Mesenchymal stem cell (in vitro differentiated cells and primary cell): Measurements from ENCODE around the gene INPP5D.
A peak's percentile ranks its signal among the peaks of the same experiment; 100 is the strongest.

Experiments
- DNase-seq: peaks from one replicate; pipeline ENCODE4 v3.0.0-alpha.2; 2013
- H2AFZ ChIP-seq: one replicate; pipeline ENCODE4 v1.6.1; 2013; ENCODE audit warnings: low read depth, mild to moderate bottlenecking, control low read depth, inconsistent platforms, low read length, moderate library complexity
- H2AK5ac ChIP-seq: 2 replicates; pipeline ENCODE4 v1.6.1; 2013; ENCODE audit warnings: low read length, moderate library complexity, mild to moderate bottlenecking, inconsistent platforms; ENCODE audit not compliant: severe bottlenecking
- H2BK120ac ChIP-seq: one replicate; pipeline ENCODE4 v1.6.1; 2013; ENCODE audit warnings: low read depth, mild to moderate bottlenecking, inconsistent platforms, low read length, moderate library complexity
- H2BK12ac ChIP-seq, 2 experiments: one replicate each; pipeline ENCODE4 v1.6.1; 2013; ENCODE audit warnings: inconsistent platforms in 2 of 2, low read length in 2 of 2, mild to moderate bottlenecking in 2 of 2, moderate library complexity in 2 of 2, control low read depth in 1 of 2
- H2BK15ac ChIP-seq: one replicate; pipeline ENCODE4 v1.6.1; 2013; ENCODE audit warnings: mild to moderate bottlenecking, low read depth, inconsistent platforms; ENCODE audit not compliant: poor library complexity, severe bottlenecking
- H2BK5ac ChIP-seq: 2 replicates; pipeline ENCODE4 v1.6.1; 2013; ENCODE audit warnings: low read depth, mild to moderate bottlenecking, low read length, control low read depth, inconsistent platforms; ENCODE audit not compliant: poor library complexity, severe bottlenecking
- H3K14ac ChIP-seq, 2 experiments: one replicate each; pipeline ENCODE4 v1.6.1; 2013; ENCODE audit warnings: inconsistent platforms in 2 of 2, low read length in 2 of 2, control low read depth in 1 of 2, mild to moderate bottlenecking in 1 of 2, moderate library complexity in 1 of 2
- H3K18ac ChIP-seq, 2 experiments: one replicate each; pipeline ENCODE4 v1.6.1; 2013; ENCODE audit warnings: inconsistent platforms in 2 of 2, low read length in 2 of 2, control low read depth in 1 of 2, low read depth in 1 of 2, mild to moderate bottlenecking in 1 of 2
- H3K23ac ChIP-seq, 2 experiments: one replicate each; pipeline ENCODE4 v1.6.1; 2013; ENCODE audit warnings: inconsistent platforms in 2 of 2, low read length in 2 of 2, mild to moderate bottlenecking in 2 of 2, moderate library complexity in 2 of 2, control low read depth in 1 of 2
- H3K27ac ChIP-seq: 2 replicates; pipeline ENCODE4 v1.5.1; 2013; ENCODE audit warnings: mild to moderate bottlenecking, moderate library complexity, low read length, control low read depth, inconsistent platforms; ENCODE audit not compliant: poor library complexity, severe bottlenecking
- H3K27me3 ChIP-seq, 2 experiments: 2 replicates each; pipeline versions ENCODE4 v1.6.1 to v1.7.0; 2013; ENCODE audit warnings: low read length in 2 of 2, mild to moderate bottlenecking in 2 of 2, moderate library complexity in 2 of 2, control low read depth in 1 of 2, inconsistent platforms in 1 of 2; ENCODE audit not compliant: control insufficient read depth in 1 of 2, insufficient read depth in 1 of 2
- H3K36me3 ChIP-seq, 2 experiments: 2 replicates each; pipeline versions ENCODE4 v1.6.1 to v1.7.0; 2013; ENCODE audit warnings: low read length in 2 of 2, control low read depth in 1 of 2, inconsistent platforms in 1 of 2, low read depth in 1 of 2, mild to moderate bottlenecking in 1 of 2; ENCODE audit not compliant: insufficient read depth in 2 of 2, control insufficient read depth in 1 of 2
- H3K4ac ChIP-seq, 2 experiments: one replicate each; pipeline ENCODE4 v1.6.1; 2013; ENCODE audit warnings: inconsistent platforms in 2 of 2, low read length in 2 of 2, mild to moderate bottlenecking in 2 of 2, moderate library complexity in 2 of 2, control low read depth in 1 of 2, low read depth in 1 of 2
- H3K4me1 ChIP-seq: 2 replicates; pipeline ENCODE4 v1.6.1; 2013; ENCODE audit warnings: low read depth, low read length, control low read depth; ENCODE audit not compliant: control insufficient read depth, insufficient read depth
- H3K4me2 ChIP-seq: 2 replicates; pipeline ENCODE4 v1.6.1; 2013; ENCODE audit warnings: low read length, mild to moderate bottlenecking, inconsistent platforms; ENCODE audit not compliant: poor library complexity, severe bottlenecking
- H3K4me3 ChIP-seq, 2 experiments: 2 replicates each; pipeline versions ENCODE4 v1.5.1 to v1.7.0; 2013; ENCODE audit warnings: low read length in 2 of 2, mild to moderate bottlenecking in 2 of 2, control low read depth in 1 of 2, low read depth in 1 of 2; ENCODE audit not compliant: insufficient read depth in 1 of 2
- H3K79me1 ChIP-seq: replicated peaks from 2 replicates; pipeline ENCODE4 v1.6.1; 2013; ENCODE audit warnings: mild to moderate bottlenecking, control low read depth, low read length, inconsistent platforms; ENCODE audit not compliant: poor library complexity, severe bottlenecking
- H3K9ac ChIP-seq: 2 replicates; pipeline ENCODE4 v1.7.0; 2013; ENCODE audit warnings: mild to moderate bottlenecking, low read length, moderate library complexity
- H3K9me3 ChIP-seq: 2 replicates; pipeline ENCODE4 v1.7.0; 2013; ENCODE audit warnings: mild to moderate bottlenecking, low read length; ENCODE audit not compliant: control insufficient read depth
- H4K8ac ChIP-seq: one replicate; pipeline ENCODE4 v1.6.1; 2013; ENCODE audit warnings: inconsistent platforms, mild to moderate bottlenecking, low read length, moderate library complexity
- H4K91ac ChIP-seq: one replicate; pipeline ENCODE4 v1.6.1; 2013; ENCODE audit warnings: mild to moderate bottlenecking, low read length, inconsistent platforms
- WGBS: methylation state at CpG from one replicate; pipeline ENCODE4 v1.1.7; 2013; ENCODE audit warnings: mixed read lengths; 5-methylcytosine and 5-hydroxymethylcytosine counted together

The INPP5D gene

DNA sequence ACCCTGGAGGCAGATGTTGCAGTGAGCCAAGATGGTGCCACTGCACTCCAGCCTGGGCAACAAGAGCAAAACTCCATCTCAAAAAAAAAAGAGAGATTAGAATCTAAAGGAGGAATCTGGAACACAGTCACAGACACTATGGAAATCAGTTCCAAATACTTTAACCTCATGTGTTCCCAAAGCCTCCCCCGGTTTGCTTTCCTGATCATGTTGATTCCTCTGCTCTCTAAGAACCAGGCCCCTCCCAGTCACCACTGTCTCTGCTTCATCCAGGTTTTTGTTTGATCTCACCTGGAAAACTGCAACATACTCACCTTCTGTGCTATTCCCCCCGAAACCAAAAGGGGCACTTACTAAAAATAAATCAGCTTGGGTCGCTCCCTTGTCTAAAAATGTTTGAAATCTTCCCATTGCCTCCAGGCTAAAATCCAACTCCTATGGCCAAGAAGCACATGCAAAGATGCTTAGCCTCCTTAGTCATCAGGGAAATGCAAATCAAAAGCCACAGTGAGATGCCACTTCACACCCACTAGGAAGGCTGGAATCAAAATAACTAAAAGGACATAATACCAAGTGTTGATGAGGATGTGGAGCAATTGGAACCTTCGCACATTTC is 33.8 kb upstream of the INPP5D start:
- Histone ChIP-seq H3K27ac (no peak overlapping the region), H2AK5ac (no peak overlapping the region), H3K4ac (no peak overlapping the region), H4K91ac (no peak overlapping the region), H3K23ac (no peak overlapping the region), H3K14ac (no peak overlapping the region), H2BK12ac (no peak overlapping the region), H3K9me3 (no peaks in the 10 kb centered on the region), H3K4me2 (no peak overlapping the region), H3K18ac (no peak overlapping the region), H3K4me1 (no peaks in the 10 kb centered on the region), H2AFZ (no peak overlapping the region), H2BK5ac (no peak overlapping the region), H3K79me1 (no peaks in the 10 kb centered on the region), H2BK120ac (no peak overlapping the region), H3K36me3 (no peaks in the 10 kb centered on the region), H4K8ac (no peak overlapping the region), H3K27me3 (no peaks in the 10 kb centered on the region), H3K9ac (no peak overlapping the region), H3K4me3 (no peak overlapping the region), H2BK15ac (no peak overlapping the region)
- 63% methylated on average over 4 of the region's 4 CpGs for WGBS
- peak; percentile 14 for DNase-seq

DNA sequence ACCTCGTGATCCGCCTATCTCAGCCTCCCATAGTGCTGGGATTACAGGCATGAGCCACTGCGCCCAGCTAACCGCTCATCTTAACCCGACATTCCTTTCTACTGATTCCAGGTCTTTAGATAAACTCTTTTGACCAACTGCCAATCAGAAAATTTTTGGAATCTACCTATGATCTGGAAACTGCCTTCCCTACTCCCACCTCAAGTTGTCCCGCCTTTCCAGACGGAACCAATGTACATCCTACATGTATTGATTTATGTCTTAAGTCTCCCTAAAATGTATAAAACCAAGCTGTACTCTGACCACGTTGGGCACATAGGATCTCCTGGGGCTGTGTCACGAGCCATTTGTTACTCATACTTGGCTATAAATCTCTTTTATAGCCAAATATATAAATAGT is 30.8 kb upstream of the INPP5D start:
- Histone ChIP-seq H4K91ac (no peak overlapping the region), H2AFZ (no peak overlapping the region), H3K14ac (no peak overlapping the region), H3K27me3 (no peaks in the 10 kb centered on the region), H2BK5ac (no peak overlapping the region), H2AK5ac (no peak overlapping the region), H3K4me2 (no peak overlapping the region), H3K79me1 (no peaks in the 10 kb centered on the region), H3K36me3 (no peaks in the 10 kb centered on the region), H3K4me1 (no peaks in the 10 kb centered on the region), H2BK15ac (no peak overlapping the region), H4K8ac (no peak overlapping the region), H3K9me3 (no peaks in the 10 kb centered on the region), H3K23ac (no peak overlapping the region), H3K9ac (no peak overlapping the region), H3K4ac (no peak overlapping the region), H2BK12ac (no peak overlapping the region), H3K27ac (no peak overlapping the region), H2BK120ac (no peak overlapping the region), H3K4me3 (no peak overlapping the region), H3K18ac (no peak overlapping the region)
- DNase-seq = no peak
- 93% methylated on average over 7 of the region's 9 CpGs for WGBS

DNA sequence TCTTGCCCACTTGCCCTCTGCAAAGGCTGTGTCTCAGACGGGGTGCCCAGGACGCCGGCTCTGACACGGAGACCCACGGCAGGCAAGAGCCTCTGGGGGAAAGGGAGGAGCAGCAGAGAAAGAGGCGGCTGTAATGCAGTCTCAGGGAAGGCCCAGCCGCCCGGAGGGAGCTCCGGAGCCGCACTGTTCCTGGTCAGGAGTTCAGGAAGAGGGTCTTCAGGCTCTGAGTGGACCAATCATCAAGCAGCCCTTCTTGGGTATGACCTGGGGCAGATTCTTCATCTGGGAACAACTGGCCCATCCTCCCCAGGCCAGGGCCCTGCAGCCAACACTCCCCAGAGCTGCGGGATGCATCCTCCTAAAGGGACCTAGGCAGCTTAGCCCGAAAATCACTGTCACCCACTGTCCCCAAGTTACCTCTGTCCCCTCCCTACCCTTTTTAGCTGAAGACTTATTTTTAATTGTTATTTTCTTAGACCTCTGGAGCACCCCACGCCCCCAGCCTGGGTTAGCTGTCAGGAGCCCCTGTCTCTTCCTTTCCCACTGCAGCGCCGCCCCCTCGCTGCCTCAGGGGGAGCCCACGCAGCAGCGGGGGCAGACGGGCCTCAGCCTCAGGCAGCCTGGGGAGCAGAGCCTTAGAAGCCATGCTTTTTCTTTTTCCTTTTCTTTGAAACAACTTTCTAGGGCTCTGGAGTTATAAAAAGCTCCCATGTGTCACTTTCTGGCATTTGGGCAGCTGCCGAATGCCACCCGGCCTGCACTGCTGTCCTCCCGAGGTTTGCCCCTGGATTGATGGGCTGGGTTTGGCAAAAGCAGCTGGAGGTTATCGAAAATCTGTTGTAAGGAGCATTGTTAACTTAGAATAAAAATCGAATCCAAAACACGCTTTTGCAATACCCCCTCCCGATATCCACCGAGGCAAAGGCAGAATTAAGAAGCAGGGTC is 28.3 kb upstream of the INPP5D start:
- H2BK5ac ChIP-seq = no peak overlapping the region
- H2BK120ac ChIP-seq = no peak overlapping the region
- H3K23ac ChIP-seq = no peak overlapping the region
- no peak overlapping the region for H2BK12ac ChIP-seq
- DNase-seq = no peak
- no peaks in the 10 kb centered on the region for H3K9me3 ChIP-seq
- H3K36me3 ChIP-seq = no peaks in the 10 kb centered on the region
- H3K4me1 ChIP-seq = no peaks in the 10 kb centered on the region
- no peak overlapping the region for H3K4ac ChIP-seq
- no peaks in the 10 kb centered on the region for H3K27me3 ChIP-seq
- no peak overlapping the region for H3K4me3 ChIP-seq
- H3K4me2 ChIP-seq = no peak overlapping the region
- peak overlapping the region; percentile 85 for H2BK15ac ChIP-seq
- no peak overlapping the region for H4K91ac ChIP-seq
- no peak overlapping the region for H4K8ac ChIP-seq
- H3K27ac ChIP-seq = no peak overlapping the region
- H3K79me1 ChIP-seq = no peaks in the 10 kb centered on the region
- H3K14ac ChIP-seq = no peak overlapping the region
- H3K18ac ChIP-seq = no peak overlapping the region
- no peak overlapping the region for H2AFZ ChIP-seq
- no peak overlapping the region for H2AK5ac ChIP-seq
- no peak overlapping the region for H3K9ac ChIP-seq
- 78% methylated on average over 27 of the region's 27 CpGs for WGBS

DNA sequence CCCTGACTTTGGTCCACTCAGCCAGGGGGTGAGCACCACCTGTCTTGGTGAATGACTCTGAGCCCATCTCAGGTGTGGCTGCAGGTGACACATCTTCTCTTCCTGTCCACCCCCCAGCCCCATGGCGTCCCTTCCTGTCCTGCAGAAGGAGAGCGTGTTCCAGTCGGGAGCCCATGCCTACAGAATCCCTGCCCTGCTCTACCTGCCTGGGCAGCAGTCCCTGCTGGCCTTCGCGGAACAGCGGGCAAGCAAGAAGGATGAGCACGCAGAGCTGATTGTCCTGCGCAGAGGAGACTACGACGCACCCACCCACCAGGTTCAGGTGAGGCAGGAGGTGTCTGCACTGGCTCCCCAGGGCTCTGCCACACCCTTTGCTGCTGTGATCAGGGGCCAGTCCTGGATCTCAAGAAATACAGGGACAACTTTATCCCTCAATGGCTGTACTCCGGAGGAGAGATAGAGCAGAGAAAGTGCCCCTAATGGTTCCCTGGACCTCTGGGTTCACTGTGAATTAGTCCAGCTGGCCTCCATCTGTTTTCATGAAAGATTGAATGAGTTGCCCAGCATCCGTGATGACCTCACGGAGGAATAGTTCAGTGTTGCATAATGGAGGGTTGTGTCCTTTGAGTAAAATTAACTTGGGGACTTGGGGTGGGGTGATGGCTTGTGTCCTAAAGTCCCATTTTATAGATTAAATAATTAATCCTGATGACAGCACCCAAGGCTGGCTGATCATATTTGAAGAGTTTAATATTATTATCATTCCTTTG is 27.4 kb upstream of the INPP5D start, which contains the start of gene NEU2:
NEU2 (plus strand) TSS at position 122 of the 770 bp plus-strand sequence; CDS start at position 122, 0 bp downstream.
- H3K18ac ChIP-seq = no peak within 1 kb of the TSS
- no peak for DNase-seq
- no peaks in the 10 kb centered on the region for H3K36me3 ChIP-seq
- no peak within 1 kb of the TSS for H4K8ac ChIP-seq
- no peak within 1 kb of the TSS for H3K4me2 ChIP-seq
- H3K23ac ChIP-seq = no peak within 1 kb of the TSS
- H3K79me1 ChIP-seq = no peaks in the 10 kb centered on the region
- peak within 1 kb of the TSS; percentile 85 for H2BK15ac ChIP-seq
- no peak within 1 kb of the TSS for H3K27ac ChIP-seq
- no peak within 1 kb of the TSS for H3K9ac ChIP-seq
- 93% methylated on average over 13 of the region's 13 CpGs for WGBS
- H2AFZ ChIP-seq = no peak within 1 kb of the TSS
- no peak within 1 kb of the TSS for H2BK120ac ChIP-seq
- no peak within 1 kb of the TSS for H2AK5ac ChIP-seq
- H3K4me1 ChIP-seq = no peaks in the 10 kb centered on the region
- H3K4me3 ChIP-seq = no peak within 1 kb of the TSS
- H2BK12ac ChIP-seq = no peak within 1 kb of the TSS
- H3K9me3 ChIP-seq = no peaks in the 10 kb centered on the region
- H3K14ac ChIP-seq = no peak within 1 kb of the TSS
- H4K91ac ChIP-seq = no peak within 1 kb of the TSS
- no peak within 1 kb of the TSS for H2BK5ac ChIP-seq
- H3K27me3 ChIP-seq = no peaks in the 10 kb centered on the region
- H3K4ac ChIP-seq = no peak within 1 kb of the TSS
